T-cell (primary cell): Measurements from ENCODE around the gene TBC1D2. TPM values are rescaled to one million over a fixed set of nuclear protein-coding genes. Genes with fewer than 3 reads are reported as not detected.
A peak's percentile ranks its signal among the peaks of the same experiment; 100 is the strongest.

ENCODE experiments used
- ATAC-seq, 4 experiments: fragments of 200-7000 bp in 3 of 4; fragments of 150-1000 bp in 1 of 4; cut with Tn5 transposase; replicated peaks in 1 of 4; 1 replicate in 3 of 4; 2 replicates in 1 of 4; pipeline ENCODE4 v1.10.0; 2021; ENCODE audit warnings: moderate library complexity in 3 of 4, mild to moderate bottlenecking in 2 of 4, moderate number of reproducible peaks in 1 of 4
- CTCF ChIA-PET, 2 donors: fragments of 300-600 bp; sonication (Branson Sonifier 250); formaldehyde crosslinking; loops; one replicate each; lab custom pipeline; 2022; ENCODE audit warnings: antibody characterized with exemption in 2 of 2; lab: Charles Lee
- POLR2A ChIA-PET, 2 donors: fragments of 300-600 bp; sonication (Branson Sonifier 250); formaldehyde crosslinking; loops; one replicate each; lab custom pipeline; 2022; ENCODE audit warnings: antibody characterized with exemption in 2 of 2; lab: Charles Lee
- DNase-seq, 35 experiments: peaks; one replicate each; pipeline versions ENCODE4 v3.0.0 to v3.0.0-alpha.2; 2013 to 2023
- H3K27ac ChIP-seq: one replicate; pipeline ENCODE4 v1.5.1; 2013; ENCODE audit warnings: low read length
- H3K27me3 ChIP-seq, 2 experiments: replicated peaks in 1 of 2; 1 replicate in 1 of 2; 2 replicates in 1 of 2; pipeline versions ENCODE4 v1.6.1 to v1.7.0; 2013; ENCODE audit warnings: low read length in 1 of 2, mixed read lengths in 1 of 2; ENCODE audit not compliant: control insufficient read depth in 2 of 2, insufficient read depth in 2 of 2; ENCODE audit errors: extremely low read depth in 1 of 2
- H3K36me3 ChIP-seq, 2 donors: 1 replicate in 1 of 2; 2 replicates in 1 of 2; pipeline versions ENCODE4 v1.6.1 to v1.7.0; 2013; ENCODE audit warnings: low read length in 1 of 2; ENCODE audit not compliant: control insufficient read depth in 2 of 2, insufficient read depth in 1 of 2; ENCODE audit errors: extremely low read depth in 1 of 2
- H3K4me1 ChIP-seq, 2 experiments: 1 replicate in 1 of 2; 2 replicates in 1 of 2; pipeline versions ENCODE4 v1.6.1 to v1.7.0; 2013; ENCODE audit warnings: low read length in 2 of 2, mixed read lengths in 1 of 2; ENCODE audit not compliant: insufficient read depth in 2 of 2, control insufficient read depth in 1 of 2; ENCODE audit errors: extremely low read depth in 1 of 2
- H3K4me3 ChIP-seq, 2 donors: 1 replicate in 1 of 2; 2 replicates in 1 of 2; pipeline versions ENCODE4 v1.5.1 to v1.7.0; 2013; ENCODE audit warnings: mild to moderate bottlenecking in 2 of 2, low read length in 1 of 2, moderate library complexity in 1 of 2; ENCODE audit not compliant: control insufficient read depth in 1 of 2; ENCODE audit errors: extremely low read depth in 1 of 2
- H3K9me3 ChIP-seq: 2 replicates; pipeline ENCODE4 v1.7.0; 2013
- H3K27ac Mint-ChIP-seq, 2 donors: one replicate each; pipeline ENCODE4 v1.8.0; 2020 to 2021; ENCODE audit warnings: mild to moderate bottlenecking in 2 of 2, mixed read lengths in 2 of 2
- H3K27me3 Mint-ChIP-seq, 2 donors: one replicate each; pipeline ENCODE4 v1.8.0; 2021 to 2022; ENCODE audit warnings: mixed read lengths in 2 of 2
- H3K36me3 Mint-ChIP-seq: one replicate; pipeline ENCODE4 v1.8.0; 2021; ENCODE audit warnings: mixed read lengths
- H3K4me1 Mint-ChIP-seq, 3 donors: one replicate each; pipeline ENCODE4 v1.8.0; 2020 to 2022; ENCODE audit warnings: mixed read lengths in 3 of 3, mild to moderate bottlenecking in 1 of 3
- H3K4me3 Mint-ChIP-seq, 3 donors: one replicate each; pipeline ENCODE4 v1.8.0; 2020 to 2022; ENCODE audit warnings: mild to moderate bottlenecking in 3 of 3, mixed read lengths in 3 of 3, moderate library complexity in 3 of 3
- H3K9me3 Mint-ChIP-seq, 3 donors: one replicate each; pipeline ENCODE4 v1.8.0; 2020 to 2022; ENCODE audit warnings: mixed read lengths in 3 of 3
- WGBS: methylation state at CpG from one replicate; pipeline ENCODE4 v1.1.5; 2013; ENCODE audit warnings: missing lambda C conversion rate; ENCODE audit not compliant: insufficient coverage; 5-methylcytosine and 5-hydroxymethylcytosine counted together
- total RNA-seq, 35 experiments: library from RNA in 6 of 35; stranded (reverse) in 6 of 35; fragments of 120-200 nt in 1 of 35; gene quantifications; one replicate each; pipeline versions ENCODE4 v1.2.1 to v1.2.4 and lab custom pipeline; 2013 to 2026

The TBC1D2 gene
- total RNA-seq, 5 donors from 2014 or later (not counting 1 experiment from before 2014, with no cell fraction given) = 4.5 to 10.7 (median 7.1) TPM

DNA sequence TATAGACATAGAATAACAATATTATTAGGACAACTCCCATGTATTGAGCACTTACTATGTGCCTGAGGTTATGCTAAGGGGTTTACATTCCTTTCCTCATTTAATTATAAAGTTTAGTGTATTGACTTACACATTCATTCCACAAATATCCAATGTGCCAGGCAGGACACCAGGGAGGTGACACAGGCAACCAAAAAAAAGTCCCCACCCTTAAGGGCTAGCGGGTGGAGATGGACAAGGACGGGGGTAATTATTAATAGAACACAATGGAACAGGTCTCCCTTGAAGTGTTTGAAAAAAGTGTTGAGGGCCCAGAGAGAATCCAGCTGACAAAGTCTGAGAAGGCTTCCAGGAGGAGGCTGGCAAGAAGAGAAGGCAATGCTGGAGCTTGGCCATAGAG is 5.7 kb downstream of the TBC1D2 start:
- no peak overlapping the region for H3K27ac Mint-ChIP-seq
- no peaks in the 10 kb centered on the region for H3K9me3 ChIP-seq
- no peaks in the 10 kb centered on the region for H3K27me3 Mint-ChIP-seq
- H3K4me1 Mint-ChIP-seq = peaks cover 36 to 51% (median 41%) of the 10 kb centered on the region in 3 donors
- H3K9me3 Mint-ChIP-seq = no peaks in the 10 kb centered on the region
- no peaks in the 10 kb centered on the region for H3K27me3 ChIP-seq
- WGBS = no CpG with 5 or more reads among the region's 2 CpGs
- DNase-seq (no peak), ATAC-seq (no peak)
- H3K4me3 Mint-ChIP-seq = no peak overlapping the region
- H3K4me1 ChIP-seq = peaks cover 11 to 26% of the 10 kb centered on the region in 2 experiments
- peaks cover 16% of the 10 kb centered on the region for H3K36me3 Mint-ChIP-seq
- POLR2A ChIA-PET = no interaction called here
- H3K36me3 ChIP-seq = peaks cover 0 to 2% of the 10 kb centered on the region in 2 donors
- no peak overlapping the region for H3K27ac ChIP-seq
- H3K4me3 ChIP-seq = no peak overlapping the region
- CTCF ChIA-PET = no interaction called here

DNA sequence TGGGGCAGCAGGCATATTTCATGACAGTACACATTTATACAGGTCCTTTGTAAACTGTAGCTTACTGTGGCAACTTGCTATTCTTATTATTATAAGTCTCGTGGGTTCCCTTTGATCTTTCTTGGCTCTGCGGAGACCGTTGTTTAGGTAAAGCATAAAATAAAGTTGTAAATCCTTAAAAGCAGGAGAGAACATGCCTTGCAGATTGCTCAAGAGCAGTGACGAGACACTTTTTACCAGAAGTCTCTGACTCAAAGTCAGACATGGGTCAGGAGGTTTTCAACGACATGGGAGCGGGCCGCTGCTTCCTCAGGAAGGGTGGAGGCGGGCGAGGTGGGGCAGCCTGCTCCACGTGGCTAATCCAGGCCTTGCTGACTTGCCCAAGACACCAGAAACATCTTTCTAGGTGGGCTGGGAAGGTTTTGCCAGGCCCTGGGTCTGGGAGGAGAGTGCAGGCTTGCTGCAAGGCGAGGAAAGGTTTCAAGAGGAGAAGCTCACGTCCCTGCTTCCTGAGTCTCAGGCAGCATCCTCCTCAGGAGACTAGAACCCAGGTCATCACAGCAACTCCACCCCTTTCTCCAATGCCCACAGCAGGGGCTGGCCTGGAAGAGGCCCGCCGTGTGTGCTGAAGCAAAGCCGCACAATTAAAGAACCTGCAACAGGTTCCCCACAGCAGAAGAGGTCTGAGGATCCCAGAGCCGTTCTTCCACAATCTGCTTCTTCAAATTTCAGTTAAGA is 6.5 kb downstream of the TBC1D2 start:
- DNase-seq (peak in 1 of 35 experiments; percentile 24), ATAC-seq (no peak)
- CTCF ChIA-PET = no interaction called here
- H3K27ac ChIP-seq = no peak overlapping the region
- no peaks in the 10 kb centered on the region for H3K9me3 ChIP-seq
- peaks cover 16% of the 10 kb centered on the region for H3K36me3 Mint-ChIP-seq
- no peaks in the 10 kb centered on the region for H3K27me3 ChIP-seq
- peaks cover 27 to 42% (median 33%) of the 10 kb centered on the region in 3 donors for H3K4me1 Mint-ChIP-seq
- peaks cover 6 to 22% of the 10 kb centered on the region in 2 experiments for H3K4me1 ChIP-seq
- no peaks in the 10 kb centered on the region for H3K27me3 Mint-ChIP-seq
- H3K4me3 Mint-ChIP-seq = peak overlapping the region in 1 of 3 donors; percentile 35
- POLR2A ChIA-PET = interaction anchor here in 1 of 2 donors (0.5 kb wide), 1 partner anchor 201 kb away, joined by 4 read pairs; no protein-coding TSS in a partner anchor
- H3K9me3 Mint-ChIP-seq = no peaks in the 10 kb centered on the region
- H3K4me3 ChIP-seq = no peak overlapping the region
- H3K27ac Mint-ChIP-seq = peak overlapping the region; percentile 58 to 85
- WGBS = 53% methylated on average over 8 of the region's 16 CpGs
- peaks cover 0 to 2% of the 10 kb centered on the region in 2 donors for H3K36me3 ChIP-seq

DNA sequence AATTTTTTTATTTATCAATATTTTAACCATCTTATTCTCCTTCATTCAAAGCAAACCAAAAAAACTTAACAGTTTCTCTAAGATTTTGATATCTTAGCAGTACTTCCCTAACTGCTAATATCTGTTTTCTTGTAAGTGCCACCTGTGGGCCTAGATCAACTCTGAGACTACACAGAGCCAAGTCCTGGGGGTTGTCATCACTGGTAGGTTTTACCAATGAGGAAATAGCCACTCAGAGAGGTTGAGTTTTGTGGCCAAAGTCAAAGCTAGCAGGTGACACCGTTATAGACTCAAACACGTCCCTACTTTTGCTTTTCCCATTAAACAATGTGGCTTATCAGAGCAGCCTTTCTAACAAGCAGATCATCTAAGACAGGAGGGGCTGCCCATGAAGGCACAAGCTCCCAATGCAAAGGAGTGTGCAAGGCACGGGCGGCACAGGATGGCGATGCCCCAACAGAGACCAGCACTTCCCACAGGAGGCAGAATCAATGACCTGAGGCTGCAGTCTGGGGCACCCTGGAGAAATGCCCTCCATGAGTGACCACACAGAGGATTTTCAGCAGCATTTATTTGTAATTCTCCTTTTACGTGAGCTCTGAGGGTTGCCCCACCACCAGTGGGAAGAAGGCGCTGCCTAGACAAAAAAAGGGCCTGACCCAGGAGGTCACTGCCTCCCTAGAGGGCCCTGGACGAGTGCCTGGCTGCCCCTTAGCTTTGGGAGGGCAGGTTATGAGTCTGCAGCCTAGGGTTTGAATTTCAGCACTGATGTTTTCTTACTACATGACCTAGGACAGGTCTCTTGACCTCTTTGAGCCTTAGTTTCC is 7.4 kb downstream of the TBC1D2 start:
- ChIA-PET CTCF (no interaction called here), POLR2A (interaction anchor here in 1 of 2 donors (0.5 kb wide), 1 partner anchor 200 kb away, joined by 4 read pairs; no protein-coding TSS in a partner anchor)
- no peak overlapping the region for H3K4me3 ChIP-seq

DNA sequence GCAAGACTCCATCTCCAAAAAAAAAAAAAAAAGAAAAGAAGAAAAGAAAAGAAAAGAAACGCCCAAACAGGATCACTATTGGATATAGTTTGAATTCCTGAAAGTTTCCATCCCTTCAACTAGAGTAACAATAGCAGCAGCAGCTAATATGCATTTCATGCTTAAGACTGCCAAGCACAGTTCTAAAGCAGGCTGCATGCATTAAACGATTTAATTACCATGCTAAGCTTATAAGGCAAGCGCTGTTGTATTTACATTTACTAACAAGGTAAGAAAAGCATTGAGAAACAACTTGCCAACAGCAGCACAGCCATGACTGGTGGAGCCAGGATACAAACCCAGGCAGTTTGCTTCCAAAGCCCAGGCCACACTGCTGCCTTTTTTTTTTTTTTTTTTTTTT is 13.0 kb downstream of the TBC1D2 start:
- Histone ChIP-seq H3K4me3 (no peak overlapping the region), H3K36me3 (peaks cover 7 to 21% of the 10 kb centered on the region in 2 donors), H3K27ac (no peak overlapping the region), H3K27me3 (no peaks in the 10 kb centered on the region), H3K9me3 (no peaks in the 10 kb centered on the region), H3K4me1 (no peaks in the 10 kb centered on the region)
- Mint-ChIP-seq H3K9me3 (no peaks in the 10 kb centered on the region), H3K27me3 (no peaks in the 10 kb centered on the region), H3K4me1 (peaks cover 0 to 2% (median 1%) of the 10 kb centered on the region in 3 donors), H3K4me3 (no peak overlapping the region), H3K27ac (no peak overlapping the region), H3K36me3 (peaks cover 15% of the 10 kb centered on the region)
- DNase-seq = no peak
- 93% methylated on average over 2 of the region's 3 CpGs for WGBS
- ChIA-PET CTCF (no interaction called here), POLR2A (no interaction called here)
- no peak for ATAC-seq

More for the DNA sequence above, 7.4 kb downstream of the TBC1D2 start:
- no peak for ATAC-seq
- no peak for DNase-seq
- H3K36me3 Mint-ChIP-seq = peaks cover 16% of the 10 kb centered on the region
- no peaks in the 10 kb centered on the region for H3K9me3 Mint-ChIP-seq
- WGBS = 95% methylated on average over 5 of the region's 8 CpGs
- H3K36me3 ChIP-seq = peaks cover 0 to 6% of the 10 kb centered on the region in 2 donors
- peaks cover 6 to 16% of the 10 kb centered on the region in 2 experiments for H3K4me1 ChIP-seq
- H3K4me3 Mint-ChIP-seq = peak overlapping the region in 1 of 3 donors; percentile 35
- H3K27ac ChIP-seq = no peak overlapping the region
- no peaks in the 10 kb centered on the region for H3K27me3 Mint-ChIP-seq
- H3K9me3 ChIP-seq = no peaks in the 10 kb centered on the region
- no peaks in the 10 kb centered on the region for H3K27me3 ChIP-seq
- H3K27ac Mint-ChIP-seq = peak overlapping the region in 1 of 2 donors; percentile 85
- H3K4me1 Mint-ChIP-seq = peaks cover 19 to 34% (median 24%) of the 10 kb centered on the region in 3 donors

DNA sequence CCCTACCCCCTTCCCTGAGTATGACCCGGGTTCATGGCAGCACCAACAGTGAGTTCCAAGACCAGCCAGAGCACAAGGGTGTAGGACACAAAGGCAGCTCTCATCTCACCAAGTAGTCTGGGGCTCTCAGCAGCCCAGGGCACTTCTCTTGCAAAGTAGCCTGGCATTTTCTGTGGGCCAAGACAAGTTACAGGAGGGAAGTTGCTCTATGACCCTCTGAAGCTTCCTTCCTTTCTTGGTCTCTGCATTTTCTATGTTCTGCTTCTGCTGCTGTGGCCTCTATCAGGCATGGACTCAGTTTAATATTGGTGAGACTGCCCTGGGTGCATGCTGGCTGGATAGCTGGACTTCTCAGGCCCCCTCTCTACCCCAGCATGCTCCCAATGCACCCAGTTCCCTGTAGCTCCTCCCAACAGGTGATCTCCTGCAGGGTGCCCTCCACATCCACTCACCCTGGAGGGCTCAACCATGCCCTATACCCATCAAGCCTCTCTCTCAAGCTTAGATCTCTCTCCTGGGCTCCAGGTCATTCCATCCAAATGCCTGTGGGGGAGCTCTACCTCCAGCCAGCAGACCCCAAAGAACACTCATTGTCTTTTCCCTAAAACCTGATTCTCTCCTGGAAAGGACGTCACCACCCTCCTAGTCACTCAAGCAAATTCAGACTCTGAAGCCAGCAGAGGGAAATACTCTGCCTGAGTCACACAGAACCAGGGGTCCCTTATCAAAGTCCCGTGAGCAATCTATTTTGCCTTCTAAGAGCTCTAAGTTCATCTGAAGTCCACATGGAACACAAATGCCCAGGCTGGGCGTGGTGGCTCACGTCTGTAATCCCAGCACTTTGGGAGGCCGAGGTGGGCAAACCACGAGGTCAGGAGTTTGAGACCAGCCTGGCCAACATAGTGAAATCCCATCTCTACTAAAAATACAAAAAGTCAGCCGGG is 13.8 kb downstream of the TBC1D2 start:
- Histone ChIP-seq H3K36me3 (peaks cover 7 to 21% of the 10 kb centered on the region in 2 donors), H3K27ac (no peak overlapping the region), H3K4me1 (no peaks in the 10 kb centered on the region), H3K27me3 (no peaks in the 10 kb centered on the region), H3K4me3 (no peak overlapping the region), H3K9me3 (no peaks in the 10 kb centered on the region)
- DNase-seq (no peak), ATAC-seq (no peak)
- Mint-ChIP-seq H3K27ac (no peak overlapping the region), H3K4me3 (no peak overlapping the region), H3K27me3 (no peaks in the 10 kb centered on the region), H3K4me1 (peaks cover 0 to 1% (median 1%) of the 10 kb centered on the region in 3 donors), H3K36me3 (peaks cover 15% of the 10 kb centered on the region), H3K9me3 (no peaks in the 10 kb centered on the region)
- ChIA-PET CTCF (interaction anchor here in 1 of 2 donors (1.3 to 1.6 kb wide), 2 partner anchors 15 to 22 kb away, joined by 3 read pairs; no protein-coding TSS in a partner anchor), POLR2A (no interaction called here)
- 96% methylated on average over 6 of the region's 8 CpGs for WGBS
